ENCODE measurements around the gene POLR3K.

DNA sequence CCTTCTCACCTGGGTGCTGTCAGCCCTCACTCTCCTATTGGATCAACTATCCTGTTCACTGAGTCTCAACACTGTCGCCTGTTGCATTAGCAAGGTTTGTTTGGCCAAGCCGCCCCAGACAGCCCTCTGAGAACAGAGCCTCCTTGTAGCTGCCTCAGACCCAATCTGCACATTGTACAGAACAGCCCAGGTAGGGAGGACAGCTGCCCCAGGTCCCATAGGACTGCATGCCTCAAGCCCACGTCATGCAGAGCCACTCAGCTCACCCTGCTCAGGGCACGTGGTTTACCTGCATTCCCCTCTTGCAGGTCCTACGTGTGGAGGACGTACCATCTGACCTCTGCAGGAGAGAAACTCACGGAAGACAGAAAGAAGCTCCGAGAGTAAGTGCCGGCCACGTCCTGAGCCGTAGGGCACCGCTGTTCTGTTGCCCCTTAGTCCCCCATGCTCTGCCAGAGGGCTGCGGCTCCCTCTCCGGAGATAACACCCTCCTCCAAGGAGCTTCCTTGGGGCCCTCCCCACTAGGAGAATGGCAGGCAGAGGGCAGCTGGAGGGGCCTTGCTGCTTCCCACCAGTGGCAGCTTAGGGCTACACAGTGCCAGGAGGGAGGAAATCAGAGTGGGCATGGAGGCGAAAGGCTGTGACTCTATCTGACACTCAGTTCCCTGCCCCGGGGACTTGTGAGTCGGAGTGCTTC lies 3.0 kb upstream of the POLR3K start:
- TF ChIP-seq, protein P1, sequence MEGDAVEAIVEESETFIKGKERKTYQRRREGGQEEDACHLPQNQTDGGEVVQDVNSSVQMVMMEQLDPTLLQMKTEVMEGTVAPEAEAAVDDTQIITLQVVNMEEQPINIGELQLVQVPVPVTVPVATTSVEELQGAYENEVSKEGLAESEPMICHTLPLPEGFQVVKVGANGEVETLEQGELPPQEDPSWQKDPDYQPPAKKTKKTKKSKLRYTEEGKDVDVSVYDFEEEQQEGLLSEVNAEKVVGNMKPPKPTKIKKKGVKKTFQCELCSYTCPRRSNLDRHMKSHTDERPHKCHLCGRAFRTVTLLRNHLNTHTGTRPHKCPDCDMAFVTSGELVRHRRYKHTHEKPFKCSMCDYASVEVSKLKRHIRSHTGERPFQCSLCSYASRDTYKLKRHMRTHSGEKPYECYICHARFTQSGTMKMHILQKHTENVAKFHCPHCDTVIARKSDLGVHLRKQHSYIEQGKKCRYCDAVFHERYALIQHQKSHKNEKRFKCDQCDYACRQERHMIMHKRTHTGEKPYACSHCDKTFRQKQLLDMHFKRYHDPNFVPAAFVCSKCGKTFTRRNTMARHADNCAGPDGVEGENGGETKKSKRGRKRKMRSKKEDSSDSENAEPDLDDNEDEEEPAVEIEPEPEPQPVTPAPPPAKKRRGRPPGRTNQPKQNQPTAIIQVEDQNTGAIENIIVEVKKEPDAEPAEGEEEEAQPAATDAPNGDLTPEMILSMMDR (IDR thresholded peaks at IDR 0.05) = no peak
- TF ChIP-seq POLR2A (IDR thresholded peaks at IDR 0.05) (no peak), POLR2AphosphoS5 (IDR thresholded peaks at IDR 0.05; ENCODE audit: insufficient read depth in 1 of 2, low read depth in 1 of 2) (no peak)

Measured in vagina (tissue), 2 donors.